HEK293 (cell line): ENCODE results near the gene SBF2.

Experiments
- MYNN ChIP-seq: fragments of 450-650 bp; formaldehyde crosslinking; IDR thresholded peaks from 2 replicates; pipeline ENCODE4 v1.5.1; 2016; ENCODE audit warnings: missing biosample characterization, missing genetic modification characterization, borderline replicate concordance
- ZNF138 ChIP-seq: fragments of 450-650 bp; formaldehyde crosslinking; IDR thresholded peaks from 2 replicates; pipeline ENCODE4 v1.5.1; 2016; ENCODE audit warnings: missing biosample characterization, missing genetic modification characterization, borderline replicate concordance
- TF ChIP-seq, protein P1 (sequence below): fragments of 450-650 bp; formaldehyde crosslinking; IDR thresholded peaks from 2 replicates; pipeline ENCODE4 v1.5.1; 2016; ENCODE audit warnings: missing biosample characterization, missing genetic modification characterization
- TF ChIP-seq, protein P2 (sequence below): fragments of 450-650 bp; formaldehyde crosslinking; IDR thresholded peaks from 2 replicates; pipeline ENCODE4 v1.5.1; 2016; ENCODE audit warnings: missing biosample characterization, missing genetic modification characterization
- TF ChIP-seq, protein P3 (sequence below): fragments of 450-650 bp; formaldehyde crosslinking; conservative IDR thresholded peaks from 2 replicates; pipeline ENCODE4 v1.5.1; 2016; ENCODE audit warnings: low read depth, missing biosample characterization, missing genetic modification characterization
- TF ChIP-seq, protein P4 (sequence below): fragments of 450-650 bp; IDR thresholded peaks from 2 replicates; pipeline ENCODE4 v1.5.1; 2018; ENCODE audit warnings: missing biosample characterization, mild to moderate bottlenecking, missing genetic modification characterization
- TF ChIP-seq, protein P5 (sequence below): fragments of 450-650 bp; IDR thresholded peaks from 2 replicates; pipeline ENCODE4 v1.5.1; 2018; ENCODE audit warnings: missing biosample characterization, missing genetic modification characterization

DNA sequence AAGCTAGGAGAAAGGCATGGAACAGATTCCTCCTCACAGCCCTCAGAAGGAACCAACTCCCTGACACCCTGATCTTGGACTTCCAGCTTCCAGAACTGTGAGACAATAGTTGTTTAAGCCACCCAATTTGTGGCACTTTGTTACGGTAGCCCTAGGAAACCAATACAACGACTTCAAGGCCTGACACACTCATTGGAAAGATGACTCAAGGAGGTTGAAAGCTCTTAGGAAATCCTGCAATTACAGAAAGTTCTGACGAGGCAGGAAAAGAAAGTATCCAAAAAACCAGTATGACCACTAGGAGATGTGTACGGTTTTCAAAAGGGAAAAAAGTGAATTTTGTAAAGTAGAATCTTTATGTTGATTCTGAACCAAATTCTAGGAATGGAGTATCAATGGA lies 468.7 kb downstream of the SBF2 start:
- TF ChIP-seq ZNF138 (tag by site-specific recombination) (no peak), MYNN (tag by site-specific recombination) (no peak)
- TF ChIP-seq, protein P1, sequence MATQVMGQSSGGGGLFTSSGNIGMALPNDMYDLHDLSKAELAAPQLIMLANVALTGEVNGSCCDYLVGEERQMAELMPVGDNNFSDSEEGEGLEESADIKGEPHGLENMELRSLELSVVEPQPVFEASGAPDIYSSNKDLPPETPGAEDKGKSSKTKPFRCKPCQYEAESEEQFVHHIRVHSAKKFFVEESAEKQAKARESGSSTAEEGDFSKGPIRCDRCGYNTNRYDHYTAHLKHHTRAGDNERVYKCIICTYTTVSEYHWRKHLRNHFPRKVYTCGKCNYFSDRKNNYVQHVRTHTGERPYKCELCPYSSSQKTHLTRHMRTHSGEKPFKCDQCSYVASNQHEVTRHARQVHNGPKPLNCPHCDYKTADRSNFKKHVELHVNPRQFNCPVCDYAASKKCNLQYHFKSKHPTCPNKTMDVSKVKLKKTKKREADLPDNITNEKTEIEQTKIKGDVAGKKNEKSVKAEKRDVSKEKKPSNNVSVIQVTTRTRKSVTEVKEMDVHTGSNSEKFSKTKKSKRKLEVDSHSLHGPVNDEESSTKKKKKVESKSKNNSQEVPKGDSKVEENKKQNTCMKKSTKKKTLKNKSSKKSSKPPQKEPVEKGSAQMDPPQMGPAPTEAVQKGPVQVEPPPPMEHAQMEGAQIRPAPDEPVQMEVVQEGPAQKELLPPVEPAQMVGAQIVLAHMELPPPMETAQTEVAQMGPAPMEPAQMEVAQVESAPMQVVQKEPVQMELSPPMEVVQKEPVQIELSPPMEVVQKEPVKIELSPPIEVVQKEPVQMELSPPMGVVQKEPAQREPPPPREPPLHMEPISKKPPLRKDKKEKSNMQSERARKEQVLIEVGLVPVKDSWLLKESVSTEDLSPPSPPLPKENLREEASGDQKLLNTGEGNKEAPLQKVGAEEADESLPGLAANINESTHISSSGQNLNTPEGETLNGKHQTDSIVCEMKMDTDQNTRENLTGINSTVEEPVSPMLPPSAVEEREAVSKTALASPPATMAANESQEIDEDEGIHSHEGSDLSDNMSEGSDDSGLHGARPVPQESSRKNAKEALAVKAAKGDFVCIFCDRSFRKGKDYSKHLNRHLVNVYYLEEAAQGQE (tag by site-specific recombination): no peak
- TF ChIP-seq, protein P2, sequence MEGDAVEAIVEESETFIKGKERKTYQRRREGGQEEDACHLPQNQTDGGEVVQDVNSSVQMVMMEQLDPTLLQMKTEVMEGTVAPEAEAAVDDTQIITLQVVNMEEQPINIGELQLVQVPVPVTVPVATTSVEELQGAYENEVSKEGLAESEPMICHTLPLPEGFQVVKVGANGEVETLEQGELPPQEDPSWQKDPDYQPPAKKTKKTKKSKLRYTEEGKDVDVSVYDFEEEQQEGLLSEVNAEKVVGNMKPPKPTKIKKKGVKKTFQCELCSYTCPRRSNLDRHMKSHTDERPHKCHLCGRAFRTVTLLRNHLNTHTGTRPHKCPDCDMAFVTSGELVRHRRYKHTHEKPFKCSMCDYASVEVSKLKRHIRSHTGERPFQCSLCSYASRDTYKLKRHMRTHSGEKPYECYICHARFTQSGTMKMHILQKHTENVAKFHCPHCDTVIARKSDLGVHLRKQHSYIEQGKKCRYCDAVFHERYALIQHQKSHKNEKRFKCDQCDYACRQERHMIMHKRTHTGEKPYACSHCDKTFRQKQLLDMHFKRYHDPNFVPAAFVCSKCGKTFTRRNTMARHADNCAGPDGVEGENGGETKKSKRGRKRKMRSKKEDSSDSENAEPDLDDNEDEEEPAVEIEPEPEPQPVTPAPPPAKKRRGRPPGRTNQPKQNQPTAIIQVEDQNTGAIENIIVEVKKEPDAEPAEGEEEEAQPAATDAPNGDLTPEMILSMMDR: no peak
- TF ChIP-seq, protein P3, sequence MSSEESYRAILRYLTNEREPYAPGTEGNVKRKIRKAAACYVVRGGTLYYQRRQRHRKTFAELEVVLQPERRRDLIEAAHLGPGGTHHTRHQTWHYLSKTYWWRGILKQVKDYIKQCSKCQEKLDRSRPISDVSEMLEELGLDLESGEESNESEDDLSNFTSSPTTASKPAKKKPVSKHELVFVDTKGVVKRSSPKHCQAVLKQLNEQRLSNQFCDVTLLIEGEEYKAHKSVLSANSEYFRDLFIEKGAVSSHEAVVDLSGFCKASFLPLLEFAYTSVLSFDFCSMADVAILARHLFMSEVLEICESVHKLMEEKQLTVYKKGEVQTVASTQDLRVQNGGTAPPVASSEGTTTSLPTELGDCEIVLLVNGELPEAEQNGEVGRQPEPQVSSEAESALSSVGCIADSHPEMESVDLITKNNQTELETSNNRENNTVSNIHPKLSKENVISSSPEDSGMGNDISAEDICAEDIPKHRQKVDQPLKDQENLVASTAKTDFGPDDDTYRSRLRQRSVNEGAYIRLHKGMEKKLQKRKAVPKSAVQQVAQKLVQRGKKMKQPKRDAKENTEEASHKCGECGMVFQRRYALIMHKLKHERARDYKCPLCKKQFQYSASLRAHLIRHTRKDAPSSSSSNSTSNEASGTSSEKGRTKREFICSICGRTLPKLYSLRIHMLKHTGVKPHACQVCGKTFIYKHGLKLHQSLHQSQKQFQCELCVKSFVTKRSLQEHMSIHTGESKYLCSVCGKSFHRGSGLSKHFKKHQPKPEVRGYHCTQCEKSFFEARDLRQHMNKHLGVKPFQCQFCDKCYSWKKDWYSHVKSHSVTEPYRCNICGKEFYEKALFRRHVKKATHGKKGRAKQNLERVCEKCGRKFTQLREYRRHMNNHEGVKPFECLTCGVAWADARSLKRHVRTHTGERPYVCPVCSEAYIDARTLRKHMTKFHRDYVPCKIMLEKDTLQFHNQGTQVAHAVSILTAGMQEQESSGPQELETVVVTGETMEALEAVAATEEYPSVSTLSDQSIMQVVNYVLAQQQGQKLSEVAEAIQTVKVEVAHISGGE (tag by site-specific recombination): no peak
- TF ChIP-seq, protein P4, sequence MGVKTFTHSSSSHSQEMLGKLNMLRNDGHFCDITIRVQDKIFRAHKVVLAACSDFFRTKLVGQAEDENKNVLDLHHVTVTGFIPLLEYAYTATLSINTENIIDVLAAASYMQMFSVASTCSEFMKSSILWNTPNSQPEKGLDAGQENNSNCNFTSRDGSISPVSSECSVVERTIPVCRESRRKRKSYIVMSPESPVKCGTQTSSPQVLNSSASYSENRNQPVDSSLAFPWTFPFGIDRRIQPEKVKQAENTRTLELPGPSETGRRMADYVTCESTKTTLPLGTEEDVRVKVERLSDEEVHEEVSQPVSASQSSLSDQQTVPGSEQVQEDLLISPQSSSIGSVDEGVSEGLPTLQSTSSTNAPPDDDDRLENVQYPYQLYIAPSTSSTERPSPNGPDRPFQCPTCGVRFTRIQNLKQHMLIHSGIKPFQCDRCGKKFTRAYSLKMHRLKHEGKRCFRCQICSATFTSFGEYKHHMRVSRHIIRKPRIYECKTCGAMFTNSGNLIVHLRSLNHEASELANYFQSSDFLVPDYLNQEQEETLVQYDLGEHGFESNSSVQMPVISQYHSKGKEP: no peak
- TF ChIP-seq, protein P5, sequence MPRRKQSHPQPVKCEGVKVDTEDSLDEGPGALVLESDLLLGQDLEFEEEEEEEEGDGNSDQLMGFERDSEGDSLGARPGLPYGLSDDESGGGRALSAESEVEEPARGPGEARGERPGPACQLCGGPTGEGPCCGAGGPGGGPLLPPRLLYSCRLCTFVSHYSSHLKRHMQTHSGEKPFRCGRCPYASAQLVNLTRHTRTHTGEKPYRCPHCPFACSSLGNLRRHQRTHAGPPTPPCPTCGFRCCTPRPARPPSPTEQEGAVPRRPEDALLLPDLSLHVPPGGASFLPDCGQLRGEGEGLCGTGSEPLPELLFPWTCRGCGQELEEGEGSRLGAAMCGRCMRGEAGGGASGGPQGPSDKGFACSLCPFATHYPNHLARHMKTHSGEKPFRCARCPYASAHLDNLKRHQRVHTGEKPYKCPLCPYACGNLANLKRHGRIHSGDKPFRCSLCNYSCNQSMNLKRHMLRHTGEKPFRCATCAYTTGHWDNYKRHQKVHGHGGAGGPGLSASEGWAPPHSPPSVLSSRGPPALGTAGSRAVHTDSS (tag by site-specific recombination): no peak
